Measurements from ENCODE around the gene APOA5. TPM values are rescaled to one million over a fixed set of nuclear protein-coding genes. Genes with fewer than 3 reads are reported as not detected.

The APOA5 gene
- polyA plus RNA-seq, 1 of the 3 experiments (the other 2 are of a cell fraction) = not detected

DNA sequence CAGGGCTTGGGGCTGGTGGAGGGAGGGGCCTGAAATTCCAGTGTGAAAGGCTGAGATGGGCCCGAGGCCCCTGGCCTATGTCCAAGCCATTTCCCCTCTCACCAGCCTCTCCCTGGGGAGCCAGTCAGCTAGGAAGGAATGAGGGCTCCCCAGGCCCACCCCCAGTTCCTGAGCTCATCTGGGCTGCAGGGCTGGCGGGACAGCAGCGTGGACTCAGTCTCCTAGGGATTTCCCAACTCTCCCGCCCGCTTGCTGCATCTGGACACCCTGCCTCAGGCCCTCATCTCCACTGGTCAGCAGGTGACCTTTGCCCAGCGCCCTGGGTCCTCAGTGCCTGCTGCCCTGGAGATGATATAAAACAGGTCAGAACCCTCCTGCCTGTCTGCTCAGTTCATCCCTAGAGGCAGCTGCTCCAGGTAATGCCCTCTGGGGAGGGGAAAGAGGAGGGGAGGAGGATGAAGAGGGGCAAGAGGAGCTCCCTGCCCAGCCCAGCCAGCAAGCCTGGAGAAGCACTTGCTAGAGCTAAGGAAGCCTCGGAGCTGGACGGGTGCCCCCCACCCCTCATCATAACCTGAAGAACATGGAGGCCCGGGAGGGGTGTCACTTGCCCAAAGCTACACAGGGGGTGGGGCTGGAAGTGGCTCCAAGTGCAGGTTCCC, 38.0 kb upstream of the APOA5 start, which contains the start of gene APOC3:
Gene APOC3 (plus strand): TSS at position 383 of the 659 bp plus-strand sequence. CDS start 676 bp downstream, outside the sequence.
- H3K36me3 ChIP-seq (replicated peaks in 1 of 2; ENCODE audit: control insufficient read depth in 1 of 2, insufficient read depth in 2 of 2, low read length in 1 of 2) = no peaks in the 10 kb centered on the region
- 62% methylated on average over 8 of the region's 9 CpGs for WGBS (ENCODE audit: low lambda C conversion rate)
- no peaks in the 10 kb centered on the region for H3K9me2 ChIP-seq
- peak; percentile 73 for DNase-seq
- H3K4me2 ChIP-seq = no peak within 1 kb of the TSS
- no peak within 1 kb of the TSS for H2AFZ ChIP-seq (ENCODE audit: low read depth)
- H3K27ac ChIP-seq (ENCODE audit: low read depth in 2 of 2, low read length in 1 of 2) = peak within 1 kb of the TSS in 1 of 2 experiments; percentile 69; a peak in 2 of 4 replicates
- POLR2A ChIA-PET = no interaction called here
- H3K9me3 ChIP-seq = no peaks in the 10 kb centered on the region
- CTCF ChIA-PET = interaction anchor here (0.8 to 1.9 kb wide), 5 partner anchors 13 to 276 kb away, joined by 3 to 7 read pairs (median 4); partner anchors contain the start of gene APOA5
- no peaks in the 10 kb centered on the region for H4K20me1 ChIP-seq (ENCODE audit: insufficient read depth)
- no peaks in the 10 kb centered on the region for H3F3A ChIP-seq (replicated peaks; ENCODE audit: insufficient read depth)
- TF ChIP-seq, protein P1, sequence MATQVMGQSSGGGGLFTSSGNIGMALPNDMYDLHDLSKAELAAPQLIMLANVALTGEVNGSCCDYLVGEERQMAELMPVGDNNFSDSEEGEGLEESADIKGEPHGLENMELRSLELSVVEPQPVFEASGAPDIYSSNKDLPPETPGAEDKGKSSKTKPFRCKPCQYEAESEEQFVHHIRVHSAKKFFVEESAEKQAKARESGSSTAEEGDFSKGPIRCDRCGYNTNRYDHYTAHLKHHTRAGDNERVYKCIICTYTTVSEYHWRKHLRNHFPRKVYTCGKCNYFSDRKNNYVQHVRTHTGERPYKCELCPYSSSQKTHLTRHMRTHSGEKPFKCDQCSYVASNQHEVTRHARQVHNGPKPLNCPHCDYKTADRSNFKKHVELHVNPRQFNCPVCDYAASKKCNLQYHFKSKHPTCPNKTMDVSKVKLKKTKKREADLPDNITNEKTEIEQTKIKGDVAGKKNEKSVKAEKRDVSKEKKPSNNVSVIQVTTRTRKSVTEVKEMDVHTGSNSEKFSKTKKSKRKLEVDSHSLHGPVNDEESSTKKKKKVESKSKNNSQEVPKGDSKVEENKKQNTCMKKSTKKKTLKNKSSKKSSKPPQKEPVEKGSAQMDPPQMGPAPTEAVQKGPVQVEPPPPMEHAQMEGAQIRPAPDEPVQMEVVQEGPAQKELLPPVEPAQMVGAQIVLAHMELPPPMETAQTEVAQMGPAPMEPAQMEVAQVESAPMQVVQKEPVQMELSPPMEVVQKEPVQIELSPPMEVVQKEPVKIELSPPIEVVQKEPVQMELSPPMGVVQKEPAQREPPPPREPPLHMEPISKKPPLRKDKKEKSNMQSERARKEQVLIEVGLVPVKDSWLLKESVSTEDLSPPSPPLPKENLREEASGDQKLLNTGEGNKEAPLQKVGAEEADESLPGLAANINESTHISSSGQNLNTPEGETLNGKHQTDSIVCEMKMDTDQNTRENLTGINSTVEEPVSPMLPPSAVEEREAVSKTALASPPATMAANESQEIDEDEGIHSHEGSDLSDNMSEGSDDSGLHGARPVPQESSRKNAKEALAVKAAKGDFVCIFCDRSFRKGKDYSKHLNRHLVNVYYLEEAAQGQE (IDR thresholded peaks at IDR 0.05; ENCODE audit: low read depth, low read length) = no peak
- TF ChIP-seq, protein P2, sequence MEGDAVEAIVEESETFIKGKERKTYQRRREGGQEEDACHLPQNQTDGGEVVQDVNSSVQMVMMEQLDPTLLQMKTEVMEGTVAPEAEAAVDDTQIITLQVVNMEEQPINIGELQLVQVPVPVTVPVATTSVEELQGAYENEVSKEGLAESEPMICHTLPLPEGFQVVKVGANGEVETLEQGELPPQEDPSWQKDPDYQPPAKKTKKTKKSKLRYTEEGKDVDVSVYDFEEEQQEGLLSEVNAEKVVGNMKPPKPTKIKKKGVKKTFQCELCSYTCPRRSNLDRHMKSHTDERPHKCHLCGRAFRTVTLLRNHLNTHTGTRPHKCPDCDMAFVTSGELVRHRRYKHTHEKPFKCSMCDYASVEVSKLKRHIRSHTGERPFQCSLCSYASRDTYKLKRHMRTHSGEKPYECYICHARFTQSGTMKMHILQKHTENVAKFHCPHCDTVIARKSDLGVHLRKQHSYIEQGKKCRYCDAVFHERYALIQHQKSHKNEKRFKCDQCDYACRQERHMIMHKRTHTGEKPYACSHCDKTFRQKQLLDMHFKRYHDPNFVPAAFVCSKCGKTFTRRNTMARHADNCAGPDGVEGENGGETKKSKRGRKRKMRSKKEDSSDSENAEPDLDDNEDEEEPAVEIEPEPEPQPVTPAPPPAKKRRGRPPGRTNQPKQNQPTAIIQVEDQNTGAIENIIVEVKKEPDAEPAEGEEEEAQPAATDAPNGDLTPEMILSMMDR (IDR thresholded peaks at IDR 0.05) = no peak
- TF ChIP-seq GATA2 (CRISPR knock-in tag; IDR thresholded peaks at IDR 0.05) (no peak), NFIC (IDR thresholded peaks at IDR 0.05; ENCODE audit: borderline replicate concordance) (no peak), TAF1 (IDR thresholded peaks at IDR 0.05; ENCODE audit: borderline replicate concordance, low read depth, low read length) (no peak), NRF1 (IDR thresholded peaks at IDR 0.05; ENCODE audit: low read depth, low read length) (no peak), USF1 (IDR thresholded peaks at IDR 0.05; ENCODE audit: borderline replicate concordance, low read depth) (no peak), RFX5 (IDR thresholded peaks at IDR 0.05; ENCODE audit: low read length) (no peak), FOXJ3 (CRISPR knock-in tag; IDR thresholded peaks at IDR 0.05) (no peak), YY1 (IDR thresholded peaks at IDR 0.05; ENCODE audit: low read depth) (no peak), EZH2phosphoT487 (IDR thresholded peaks at IDR 0.05; ENCODE audit: borderline replicate concordance, low read depth) (no peak), TCF12 (IDR thresholded peaks at IDR 0.05) (no peak), RAD21 (IDR thresholded peaks at IDR 0.05; ENCODE audit: low read length) (no peak), MEF2A (IDR thresholded peaks at IDR 0.05; ENCODE audit: borderline replicate concordance, low read depth) (no peak), SIN3A (IDR thresholded peaks at IDR 0.05; ENCODE audit: borderline replicate concordance, low read depth, low read length) (no peak)
- TF ChIP-seq, protein P3, sequence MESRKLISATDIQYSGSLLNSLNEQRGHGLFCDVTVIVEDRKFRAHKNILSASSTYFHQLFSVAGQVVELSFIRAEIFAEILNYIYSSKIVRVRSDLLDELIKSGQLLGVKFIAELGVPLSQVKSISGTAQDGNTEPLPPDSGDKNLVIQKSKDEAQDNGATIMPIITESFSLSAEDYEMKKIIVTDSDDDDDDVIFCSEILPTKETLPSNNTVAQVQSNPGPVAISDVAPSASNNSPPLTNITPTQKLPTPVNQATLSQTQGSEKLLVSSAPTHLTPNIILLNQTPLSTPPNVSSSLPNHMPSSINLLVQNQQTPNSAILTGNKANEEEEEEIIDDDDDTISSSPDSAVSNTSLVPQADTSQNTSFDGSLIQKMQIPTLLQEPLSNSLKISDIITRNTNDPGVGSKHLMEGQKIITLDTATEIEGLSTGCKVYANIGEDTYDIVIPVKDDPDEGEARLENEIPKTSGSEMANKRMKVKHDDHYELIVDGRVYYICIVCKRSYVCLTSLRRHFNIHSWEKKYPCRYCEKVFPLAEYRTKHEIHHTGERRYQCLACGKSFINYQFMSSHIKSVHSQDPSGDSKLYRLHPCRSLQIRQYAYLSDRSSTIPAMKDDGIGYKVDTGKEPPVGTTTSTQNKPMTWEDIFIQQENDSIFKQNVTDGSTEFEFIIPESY (IDR thresholded peaks at IDR 0.05; ENCODE audit: borderline replicate concordance, low read depth) = no peak
- no peak within 1 kb of the TSS for H3K9ac ChIP-seq
- H3K79me2 ChIP-seq (ENCODE audit: insufficient read depth) = no peaks in the 10 kb centered on the region
- no peak within 1 kb of the TSS for H3K4me3 ChIP-seq (ENCODE audit: low read depth in 2 of 2, low read length in 1 of 2)
- H3K4me1 ChIP-seq (ENCODE audit: control insufficient read depth in 1 of 2, insufficient read depth in 2 of 2, low read depth in 1 of 2, low read length in 1 of 2) = peaks cover 0 to 30% of the 10 kb centered on the region in 2 experiments; a peak in 1 of 4 replicates
- H3K27me3 ChIP-seq (ENCODE audit: insufficient read depth) = no peaks in the 10 kb centered on the region
